Breast epithelium (tissue), 4 donors: ENCODE data around the gene PPEF1. TPM values are rescaled to one million over a fixed set of nuclear protein-coding genes. Genes with fewer than 3 reads are reported as not detected.

Experiments
- DNase-seq, 2 donors: peaks; one replicate each; pipeline ENCODE4 v3.0.0-alpha.2; 2019; ENCODE audit warnings: low spot score in 2 of 2
- H3K27ac ChIP-seq, 2 donors: fragments of 200-600 bp; sonication (generic) in 1 of 2; one replicate each; pipeline ENCODE4 v1.5.1; 2016 to 2019; ENCODE audit warnings: mild to moderate bottlenecking in 1 of 2
- H3K27me3 ChIP-seq, 2 donors: fragments of 200-600 bp; sonication (generic) in 1 of 2; one replicate each; pipeline versions ENCODE4 v1.5.1 to v1.6.0; 2017 to 2019; ENCODE audit warnings: control low read depth in 1 of 2, mild to moderate bottlenecking in 1 of 2
- H3K36me3 ChIP-seq: fragments of 200-600 bp; one replicate; pipeline ENCODE4 v1.5.1; 2019
- H3K4me1 ChIP-seq, 2 donors: fragments of 200-600 bp; sonication (generic); one replicate each; pipeline ENCODE4 v1.5.1; 2016 to 2019; ENCODE audit warnings: control low read depth in 1 of 2
- H3K4me3 ChIP-seq, 3 donors: fragments of 200-600 bp; sonication (generic); 1 replicate in 2 of 3; 2 replicates in 1 of 3; pipeline ENCODE4 v1.5.1; 2016 to 2019; ENCODE audit warnings: mild to moderate bottlenecking in 3 of 3, moderate library complexity in 2 of 3
- H3K9me3 ChIP-seq, 2 donors: fragments of 200-600 bp; sonication (generic) in 1 of 2; one replicate each; pipeline ENCODE4 v1.5.1; 2016 to 2019; ENCODE audit warnings: control low read depth in 1 of 2
- CTCF ChIP-seq, 3 donors: fragments of 450-650 bp; IDR thresholded peaks; one replicate each; pipeline ENCODE4 v1.5.1; 2016 to 2017; ENCODE audit warnings: antibody characterized with exemption in 3 of 3, mild to moderate bottlenecking in 3 of 3, moderate library complexity in 3 of 3
- POLR2A ChIP-seq: fragments of 450-650 bp; IDR thresholded peaks from one replicate; pipeline ENCODE4 v1.6.1; 2016; ENCODE audit warnings: antibody characterized with exemption, mild to moderate bottlenecking, moderate library complexity
- POLR2AphosphoS5 ChIP-seq, 3 donors: sonication (generic); formaldehyde crosslinking; IDR thresholded peaks; one replicate each; pipeline ENCODE4 v1.6.1; 2017; ENCODE audit warnings: antibody characterized with exemption in 3 of 3
- intact Hi-C: fragments of 100-400 bp; cut with DNase I; formaldehyde crosslinking; loops from one replicate; pipeline ENCODE4 v1.15.1; 2023; ENCODE audit warnings: low total_unique reads
- total RNA-seq, 3 donors: library from RNA; depleted of rRNA; stranded (reverse); fragments of >200 nt; gene quantifications; one replicate each; pipeline ENCODE4 v1.1.0, GENCODE V29; 2016

PPEF1 gene
- total RNA-seq, 3 donors from 2014 or later = 0.33 to 0.73 TPM; not detected in 1

GRCh38 chrX:18677161-18677869, 30.1 kb upstream of the PPEF1 start:
- H3K36me3 ChIP-seq = no peaks in the 10 kb centered on the region
- no peak for DNase-seq
- peaks cover 0 to 6% of the 10 kb centered on the region in 2 donors for H3K27me3 ChIP-seq
- intact Hi-C loops = no loop called here
- no peak overlapping the region for H3K27ac ChIP-seq
- TF ChIP-seq POLR2A (no peak), POLR2AphosphoS5 (IDR thresholded peaks at IDR 0.05) (no peak), CTCF (IDR thresholded peaks at IDR 0.05) (no peak)
- H3K9me3 ChIP-seq = no peaks in the 10 kb centered on the region
- no peak overlapping the region for H3K4me3 ChIP-seq
- no peaks in the 10 kb centered on the region for H3K4me1 ChIP-seq

- TF ChIP-seq CTCF (IDR thresholded peaks at IDR 0.05) (no peak), POLR2AphosphoS5 (IDR thresholded peaks at IDR 0.05) (no peak), POLR2A (no peak)
- H3K9me3 ChIP-seq = no peaks in the 10 kb centered on the region
- no peaks in the 10 kb centered on the region for H3K36me3 ChIP-seq
- H3K4me3 ChIP-seq = no peak overlapping the region
- peaks cover 0 to 19% of the 10 kb centered on the region in 2 donors for H3K27me3 ChIP-seq
- no peak overlapping the region for H3K27ac ChIP-seq
- intact Hi-C loops = no loop called here
- no peaks in the 10 kb centered on the region for H3K4me1 ChIP-seq
- DNase-seq = no peak
Measured at GRCh38 chrX:18681996-18682395, 25.4 kb upstream of the PPEF1 start.

- Histone ChIP-seq H3K27me3 (peaks cover 0 to 20% of the 10 kb centered on the region in 2 donors), H3K9me3 (no peaks in the 10 kb centered on the region), H3K4me3 (no peak overlapping the region), H3K4me1 (no peaks in the 10 kb centered on the region), H3K27ac (no peak overlapping the region), H3K36me3 (no peaks in the 10 kb centered on the region)
- TF ChIP-seq POLR2AphosphoS5 (IDR thresholded peaks at IDR 0.05) = no peak
- no peak for TF ChIP-seq POLR2A
- TF ChIP-seq CTCF (IDR thresholded peaks at IDR 0.05) = no peak
- no peak for DNase-seq
- intact Hi-C loops = no loop called here
Measured at GRCh38 chrX:18682979-18683387, 24.5 kb upstream of the PPEF1 start.

DNA sequence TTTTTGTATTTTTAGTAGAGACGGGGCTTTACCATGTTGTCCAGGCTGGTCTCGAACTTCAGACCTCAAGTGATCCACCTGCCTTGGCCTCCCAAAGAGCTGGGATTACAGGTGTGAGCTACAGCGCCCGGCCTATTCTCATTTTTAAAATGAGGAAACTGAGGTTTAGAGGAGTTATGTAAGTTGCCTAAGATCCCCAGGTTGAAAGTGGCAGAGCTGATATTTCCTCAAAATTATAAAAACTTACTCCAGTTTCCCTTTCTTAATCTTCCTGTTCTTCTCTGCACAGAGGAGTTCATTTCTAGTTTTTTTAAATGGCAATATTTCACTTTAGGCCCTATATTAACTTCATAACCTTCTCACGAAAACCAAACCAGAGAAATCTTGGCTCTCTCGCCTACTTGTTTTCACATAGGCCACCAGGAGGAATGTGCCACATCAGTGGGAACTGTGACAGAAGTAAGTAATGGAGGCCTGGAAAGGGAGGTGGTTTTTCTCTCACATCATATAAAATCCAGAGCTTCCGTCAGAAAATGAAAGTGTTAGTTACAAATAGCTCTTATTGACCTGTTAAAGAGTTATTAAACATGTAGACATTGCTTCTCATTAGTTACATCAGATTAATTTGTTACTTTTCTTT, 19.5 kb upstream of the PPEF1 start:
- intact Hi-C loops = no loop called here
- Histone ChIP-seq H3K27ac (no peak overlapping the region), H3K9me3 (peaks cover 0 to 5% of the 10 kb centered on the region in 2 donors), H3K36me3 (no peaks in the 10 kb centered on the region), H3K4me1 (no peaks in the 10 kb centered on the region), H3K27me3 (peaks cover 0 to 23% of the 10 kb centered on the region in 2 donors), H3K4me3 (no peak overlapping the region)
- DNase-seq = no peak
- TF ChIP-seq CTCF (IDR thresholded peaks at IDR 0.05) = no peak
- TF ChIP-seq POLR2AphosphoS5 (IDR thresholded peaks at IDR 0.05) = no peak
- no peak for TF ChIP-seq POLR2A

GRCh38 chrX:18691431-18691830, 16.0 kb upstream of the PPEF1 start:
- no peak for DNase-seq
- Histone ChIP-seq H3K4me3 (no peak overlapping the region), H3K27ac (no peak overlapping the region), H3K27me3 (peaks cover 0 to 16% of the 10 kb centered on the region in 2 donors), H3K4me1 (no peaks in the 10 kb centered on the region), H3K9me3 (peaks cover 5 to 6% of the 10 kb centered on the region in 2 donors), H3K36me3 (no peaks in the 10 kb centered on the region)
- intact Hi-C loops = no loop called here
- no peak for TF ChIP-seq POLR2A
- no peak for TF ChIP-seq CTCF (IDR thresholded peaks at IDR 0.05)
- no peak for TF ChIP-seq POLR2AphosphoS5 (IDR thresholded peaks at IDR 0.05)
